ENCODE measurements around the gene MAPK8IP3.
A peak's percentile ranks its signal among the peaks of the same experiment; 100 is the strongest.

The MAPK8IP3 gene

GRCh38 chr16:1762879-1763520 lies 57.0 kb downstream of the MAPK8IP3 start:
- DNase-seq (ENCODE audit: low read depth, low spot score): no peak

DNA sequence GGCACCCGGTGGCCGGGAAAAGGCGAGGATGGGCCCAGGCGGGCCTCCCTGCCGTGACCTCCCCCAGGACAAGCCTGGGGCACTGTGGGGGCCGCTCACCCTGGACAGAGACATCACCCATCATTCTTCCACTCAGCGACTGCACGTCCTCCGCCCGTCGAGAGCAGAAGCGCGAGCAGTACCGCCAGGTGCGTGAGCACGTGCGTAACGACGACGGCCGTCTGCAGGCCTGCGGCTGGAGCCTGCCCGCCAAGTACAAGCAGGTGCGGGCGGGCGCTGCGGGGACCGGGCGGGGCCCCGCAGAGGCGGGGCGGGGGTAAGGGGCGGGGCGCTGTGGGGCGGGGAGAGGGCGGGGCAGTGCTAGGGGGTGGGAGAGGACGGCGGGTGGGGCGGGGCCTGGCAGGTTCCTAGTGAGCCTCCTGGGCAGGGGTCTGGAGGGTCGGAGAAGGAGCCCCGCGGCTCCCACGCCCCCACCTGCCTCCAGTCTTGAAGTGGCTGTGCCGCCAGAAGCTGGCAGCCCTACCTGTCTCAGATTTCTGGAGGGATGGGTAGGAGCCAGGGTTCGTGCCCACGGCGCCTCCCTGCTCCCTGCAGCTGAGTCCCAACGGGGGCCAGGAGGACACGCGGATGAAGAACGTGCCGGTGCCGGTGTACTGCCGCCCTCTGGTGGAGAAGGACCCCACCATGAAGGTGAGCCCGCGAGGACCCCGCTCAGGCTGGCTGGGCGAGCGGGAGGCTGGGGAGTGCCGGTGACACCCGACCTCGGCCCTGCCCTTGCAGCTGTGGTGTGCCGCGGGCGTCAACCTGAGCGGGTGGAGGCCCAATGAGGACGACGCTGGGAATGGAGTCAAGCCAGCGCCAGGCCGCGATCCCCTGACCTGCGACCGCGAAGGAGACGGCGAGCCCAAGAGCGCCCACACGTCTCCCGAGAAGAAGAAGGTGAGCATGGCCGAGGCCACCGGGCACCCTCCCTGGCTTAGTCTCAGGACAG lies 57.8 kb downstream of the MAPK8IP3 start:
- DNase-seq (ENCODE audit: low read depth, low spot score): no peak

DNA sequence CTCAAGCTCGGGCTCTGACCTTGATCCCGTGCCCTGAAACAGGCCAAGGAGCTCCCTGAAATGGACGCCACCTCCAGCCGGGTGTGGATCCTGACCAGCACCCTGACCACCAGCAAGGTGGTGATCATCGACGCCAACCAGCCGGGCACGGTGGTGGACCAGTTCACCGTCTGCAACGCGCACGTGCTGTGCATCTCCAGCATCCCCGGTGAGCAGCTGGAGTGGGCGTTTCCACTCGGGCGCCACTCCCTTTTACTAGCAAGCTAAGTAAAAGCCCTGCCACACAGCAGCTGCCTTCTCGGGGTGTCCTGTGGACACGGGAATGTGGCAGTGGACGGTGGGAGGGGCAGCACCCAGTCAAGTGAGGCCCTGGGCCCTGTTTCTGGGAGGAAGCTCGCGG lies 59.0 kb downstream of the MAPK8IP3 start:
- no peak for DNase-seq (ENCODE audit: low read depth, low spot score)

DNA sequence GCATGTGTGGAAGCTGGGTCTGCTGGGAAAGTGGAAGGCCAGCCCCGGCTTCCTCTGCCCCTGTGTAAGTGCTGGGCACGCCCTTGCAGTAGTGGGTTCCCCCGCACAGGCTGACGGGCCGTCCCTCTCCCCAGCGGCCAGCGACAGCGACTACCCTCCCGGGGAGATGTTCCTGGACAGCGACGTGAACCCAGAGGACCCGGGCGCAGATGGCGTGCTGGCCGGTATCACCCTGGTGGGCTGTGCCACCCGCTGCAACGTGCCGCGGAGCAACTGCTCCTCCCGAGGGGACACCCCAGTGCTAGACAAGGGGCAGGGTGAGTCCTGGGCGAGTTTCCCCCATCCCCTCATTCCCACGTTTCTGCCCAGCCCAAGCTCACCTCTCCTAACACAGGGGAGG lies 59.8 kb downstream of the MAPK8IP3 start:
- no peak for DNase-seq (ENCODE audit: low read depth, low spot score)

GRCh38 chr16:1766231-1766630 lies 60.2 kb downstream of the MAPK8IP3 start:
- no peak for DNase-seq (ENCODE audit: low read depth, low spot score)

DNA sequence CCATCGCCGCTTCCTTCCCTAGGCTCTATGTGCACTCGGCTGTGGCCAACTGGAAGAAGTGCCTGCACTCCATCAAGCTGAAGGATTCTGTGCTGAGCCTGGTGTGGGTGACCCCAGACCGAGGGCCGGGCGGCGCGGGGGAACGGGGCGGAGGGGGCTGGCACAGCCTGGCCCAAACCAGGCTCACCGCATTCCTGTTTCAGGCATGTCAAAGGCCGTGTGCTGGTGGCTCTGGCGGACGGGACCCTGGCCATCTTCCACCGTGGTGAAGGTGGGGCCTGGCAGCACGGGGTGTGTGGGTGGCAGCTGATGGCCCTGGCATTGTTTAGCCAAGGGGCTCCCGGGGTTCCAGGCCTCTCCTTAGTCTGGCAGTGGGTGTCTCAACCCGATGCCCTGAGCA lies 60.7 kb downstream of the MAPK8IP3 start:
- DNase-seq (ENCODE audit: low read depth, low spot score): no peak

DNA sequence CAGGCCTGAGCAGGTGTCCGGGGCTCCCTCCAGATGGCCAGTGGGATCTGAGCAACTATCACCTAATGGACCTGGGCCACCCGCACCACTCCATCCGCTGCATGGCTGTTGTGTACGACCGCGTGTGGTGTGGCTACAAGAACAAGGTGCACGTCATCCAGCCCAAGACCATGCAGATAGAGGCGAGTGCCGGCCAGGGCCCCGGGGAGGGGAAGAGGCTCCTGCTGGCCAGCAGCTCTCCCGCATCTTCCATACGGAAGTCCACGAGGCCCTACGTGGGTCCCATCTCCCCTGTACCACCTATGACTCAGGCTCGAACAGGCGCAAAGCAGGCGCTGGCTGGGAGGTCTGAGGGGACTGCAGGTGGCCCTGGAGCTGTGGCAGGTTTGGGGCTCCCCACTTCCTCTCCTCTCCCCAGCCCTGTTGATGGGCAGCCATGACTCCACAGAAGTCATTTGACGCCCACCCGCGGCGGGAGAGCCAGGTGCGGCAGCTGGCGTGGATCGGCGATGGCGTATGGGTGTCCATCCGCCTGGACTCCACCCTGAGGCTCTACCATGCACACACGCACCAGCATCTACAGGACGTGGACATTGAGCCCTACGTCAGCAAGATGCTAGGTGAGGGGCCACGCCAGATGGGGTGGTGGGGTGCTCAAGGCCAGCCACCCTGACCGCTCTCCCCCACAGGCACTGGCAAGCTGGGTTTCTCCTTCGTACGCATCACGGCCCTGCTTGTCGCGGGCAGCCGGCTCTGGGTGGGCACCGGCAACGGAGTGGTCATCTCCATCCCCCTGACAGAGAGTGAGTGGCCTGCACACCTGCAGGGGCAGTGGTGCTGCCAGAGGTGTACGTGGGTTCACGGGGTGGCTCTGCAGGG lies 61.4 kb downstream of the MAPK8IP3 start:
- no peak for DNase-seq (ENCODE audit: low read depth, low spot score)

GRCh38 chr16:1768061-1768766 lies 62.2 kb downstream of the MAPK8IP3 start:
- DNase-seq (ENCODE audit: low read depth, low spot score): no peak

- DNase-seq (ENCODE audit: low read depth, low spot score): no peak
Measured at GRCh38 chr16:1768767-1769401, 62.9 kb downstream of the MAPK8IP3 start.

GRCh38 chr16:1769402-1770300 lies 63.7 kb downstream of the MAPK8IP3 start:
- no peak for DNase-seq (ENCODE audit: low read depth, low spot score)

DNA sequence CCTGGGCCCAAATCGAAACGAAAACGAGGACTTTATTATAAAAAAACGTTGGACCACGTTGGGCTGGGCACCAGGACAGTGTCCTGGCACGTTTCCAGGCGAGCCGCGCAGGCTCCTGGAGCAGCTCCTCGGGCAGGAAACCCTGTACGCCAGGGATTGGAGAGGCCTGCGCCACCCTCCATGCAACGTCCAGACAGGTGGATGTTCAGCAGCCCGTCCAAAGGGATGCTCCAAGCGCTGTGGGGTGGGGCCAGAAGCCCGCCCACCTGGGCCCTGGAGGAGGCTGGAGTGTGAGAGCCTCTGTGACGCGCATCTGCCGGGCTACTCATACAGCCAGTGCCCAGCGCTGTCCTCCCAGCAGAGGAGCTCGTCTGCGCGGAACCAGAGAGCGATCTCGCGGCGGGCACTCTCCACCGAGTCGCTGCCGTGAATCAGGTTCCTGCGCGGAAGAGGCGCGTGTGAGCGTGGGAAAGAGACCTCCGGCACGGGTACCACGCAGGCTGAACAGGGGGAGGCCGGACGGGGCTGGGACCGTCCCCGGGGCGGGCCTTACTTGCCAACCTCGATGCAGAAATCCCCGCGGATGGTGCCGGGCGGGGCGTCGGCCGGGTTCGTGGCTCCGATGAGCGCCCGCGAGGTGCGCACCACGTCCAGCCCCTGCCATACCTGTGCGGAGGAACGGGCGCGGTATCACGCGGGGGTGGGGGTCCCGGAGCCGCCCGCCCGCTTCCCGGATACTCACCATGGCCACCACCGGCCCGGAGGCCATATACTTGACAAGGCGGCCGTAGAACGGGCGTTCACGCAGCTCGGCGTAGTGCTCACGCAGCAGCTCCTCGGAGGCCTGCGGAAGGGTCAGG lies 64.6 kb downstream of the MAPK8IP3 start:
- DNase-seq (ENCODE audit: low read depth, low spot score): no peak

GRCh38 chr16:1771188-1771863 lies 65.3 kb downstream of the MAPK8IP3 start, which contains the start of gene NME3:
Gene NME3 (minus strand): TSS chr16:1771543. CDS start chr16:1771534, 9 bp downstream.
- DNase-seq (ENCODE audit: low read depth, low spot score): peak; percentile 47

DNA sequence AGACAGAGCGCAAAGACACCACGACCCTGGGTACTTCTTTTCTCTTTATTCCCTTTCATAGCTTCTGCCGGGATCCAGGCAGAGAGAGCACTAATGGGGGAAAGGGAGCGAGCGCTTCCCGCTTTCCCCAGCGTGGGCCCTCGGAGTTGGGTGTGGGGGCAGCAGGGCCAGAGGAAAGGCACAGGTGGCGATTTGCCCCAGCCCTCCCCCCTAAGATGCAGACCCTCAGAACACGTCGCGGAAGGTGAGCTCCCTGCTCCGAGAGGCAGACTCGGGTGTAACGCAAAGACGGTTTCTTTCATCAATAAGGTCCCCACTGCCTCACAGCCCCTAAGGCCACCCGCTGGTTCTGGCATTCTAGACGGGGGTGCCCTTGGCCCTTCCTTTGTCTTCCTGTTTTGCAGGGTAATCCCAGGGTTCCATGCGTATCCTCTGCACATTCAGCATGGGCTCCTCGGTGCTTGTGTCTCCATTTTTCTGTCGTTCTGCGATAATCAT lies 65.9 kb downstream of the MAPK8IP3 start:
- DNase-seq (ENCODE audit: low read depth, low spot score): no peak

- DNase-seq (ENCODE audit: low read depth, low spot score): no peak
Measured at GRCh38 chr16:1772362-1772907, 66.4 kb downstream of the MAPK8IP3 start, which contains the start of gene EME2. Gene EME2 (plus strand): TSS chr16:1772810. CDS start chr16:1773228, 418 bp downstream.

DNA sequence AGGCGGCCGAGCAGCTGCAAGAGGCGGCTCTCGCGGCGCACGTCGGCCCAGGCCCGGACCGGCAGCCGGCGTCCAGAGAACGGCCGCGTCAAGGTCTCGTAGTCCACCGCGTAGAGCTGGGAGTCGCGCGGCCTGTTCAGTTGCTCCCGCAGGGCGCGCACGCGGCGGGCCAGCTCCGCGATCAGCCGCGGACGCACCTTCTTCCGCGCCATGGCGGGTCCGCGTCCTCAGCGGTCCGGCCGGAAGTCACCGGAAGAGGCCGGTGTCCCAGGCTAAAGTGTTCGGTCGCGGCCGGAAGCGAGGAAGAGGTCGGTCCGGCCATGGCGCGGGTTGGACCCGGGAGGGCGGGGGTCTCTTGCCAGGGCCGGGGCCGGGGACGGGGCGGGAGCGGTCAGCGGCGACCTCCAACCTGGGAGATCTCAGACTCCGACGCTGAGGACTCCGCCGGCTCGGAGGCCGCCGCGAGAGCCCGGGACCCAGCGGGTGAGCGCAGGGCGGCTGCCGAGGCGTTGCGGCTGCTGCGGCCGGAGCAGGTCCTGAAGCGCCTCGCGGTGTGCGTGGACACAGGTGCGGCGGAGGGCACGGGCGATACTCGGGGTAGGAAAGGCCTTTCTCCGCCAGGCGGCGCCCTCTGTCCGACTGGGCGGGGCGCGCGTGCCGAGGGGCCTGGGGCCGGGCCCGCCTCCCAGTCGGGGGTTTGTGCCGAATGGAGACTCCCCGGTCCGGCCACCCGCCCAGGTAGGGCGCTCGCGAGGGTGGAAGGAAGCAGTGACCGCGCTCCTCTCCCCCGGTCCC lies 67.1 kb downstream of the MAPK8IP3 start, which contains the start of gene MRPS34:
Gene MRPS34 (minus strand): TSS at position 227 of the 795 bp plus-strand sequence. CDS start 15 bp downstream, at position 212.
- peak; percentile 50 for DNase-seq (ENCODE audit: low read depth, low spot score)

- DNase-seq (ENCODE audit: low read depth, low spot score): no peak
Measured at GRCh38 chr16:1773703-1774447, 67.9 kb downstream of the MAPK8IP3 start.
